HepG2 (cell line): ENCODE data around the gene PODN. TPM values are rescaled to one million over a fixed set of nuclear protein-coding genes. Genes with fewer than 3 reads are reported as not detected.

Experiments
- ZMYM3 ChIP-seq: sonication (generic); formaldehyde crosslinking; IDR thresholded peaks from 2 replicates; pipeline ENCODE4 v1.5.1; 2020; ENCODE audit warnings: mild to moderate bottlenecking, missing genetic modification reagents
- polyA plus RNA-seq, 8 experiments: library from polyadenylated mRNA; depleted of rRNA in 3 of 8; stranded (reverse) in 7 of 8; unstranded in 1 of 8; fragments of >200 nt; fragmentation: Illumina TruSeq in 4 of 8; extraction: Trizol in 4 of 8; gene quantifications; 2 replicates each; pipeline versions ENCODE4 v1.2.1 to v1.2.3, GENCODE V29; 2011 to 2016; ENCODE audit warnings: low read depth in 4 of 8, missing spikeins in 1 of 8, mixed read lengths in 1 of 8; ENCODE audit not compliant: insufficient read depth in 1 of 8
- total RNA-seq, 5 experiments: library from RNA; depleted of rRNA; stranded (reverse); fragments of >200 nt; fragmentation: Illumina TruSeq; extraction: Trizol; gene quantifications; 2 replicates each; pipeline ENCODE4 v1.2.3, GENCODE V29; 2016; ENCODE audit warnings: low read depth in 1 of 5
- TF ChIP-seq, protein P1 (sequence below), 2 experiments: fragments of 450-650 bp in 1 of 2; sonication (generic) in 1 of 2; formaldehyde crosslinking in 1 of 2; IDR thresholded peaks; 2 replicates each; pipeline versions ENCODE4 v1.6.1 to v1.8.0; 2016 to 2022; ENCODE audit warnings: antibody characterized with exemption in 1 of 2, mild to moderate bottlenecking in 1 of 2, missing genetic modification reagents in 1 of 2

Gene PODN
- total and polyA plus RNA-seq, 2 of the 13 experiments (the other 11 are each of a cell fraction or from before 2014, with no cell fraction given): 0.13 TPM; not detected in 1

DNA sequence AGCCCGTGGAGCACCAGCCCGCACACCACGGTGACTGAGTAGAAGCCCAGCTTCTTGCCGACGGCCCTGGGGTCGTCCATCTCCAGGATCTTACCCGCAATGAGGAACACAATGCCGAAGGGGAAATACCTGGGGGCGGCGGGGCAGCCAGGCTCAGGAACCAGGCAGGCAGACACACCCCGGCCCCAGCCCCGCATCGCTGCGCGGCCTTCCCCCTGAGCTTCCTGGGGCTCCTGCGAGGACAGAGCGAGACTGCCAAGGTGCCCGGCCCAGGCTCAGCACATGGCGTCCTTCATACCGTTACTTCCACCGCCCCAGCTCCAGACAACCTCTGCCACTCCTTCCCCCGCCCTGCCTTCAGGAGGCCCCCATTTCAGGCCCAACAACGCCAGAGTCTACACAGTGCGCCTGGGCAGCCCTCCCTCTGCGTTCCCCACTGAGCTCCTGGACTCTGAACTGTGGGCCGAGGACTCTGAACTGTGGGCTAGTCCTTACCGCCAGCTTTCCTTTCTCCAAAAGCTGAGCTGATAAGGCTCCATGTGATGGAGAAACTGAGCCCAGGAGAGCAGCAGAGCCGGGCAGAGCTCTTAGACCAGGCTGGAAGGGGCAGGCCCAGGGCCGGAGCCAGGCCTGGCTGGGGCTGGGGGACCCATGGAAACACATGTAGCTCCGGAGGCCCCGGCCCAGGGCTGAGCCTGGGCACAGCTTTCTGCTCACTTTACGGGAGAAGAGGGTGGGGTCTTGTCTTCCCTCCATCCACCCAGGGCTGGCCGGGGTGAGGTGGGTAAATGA is 30.8 kb downstream of the PODN start (continued):
- TF ChIP-seq, protein P1, sequence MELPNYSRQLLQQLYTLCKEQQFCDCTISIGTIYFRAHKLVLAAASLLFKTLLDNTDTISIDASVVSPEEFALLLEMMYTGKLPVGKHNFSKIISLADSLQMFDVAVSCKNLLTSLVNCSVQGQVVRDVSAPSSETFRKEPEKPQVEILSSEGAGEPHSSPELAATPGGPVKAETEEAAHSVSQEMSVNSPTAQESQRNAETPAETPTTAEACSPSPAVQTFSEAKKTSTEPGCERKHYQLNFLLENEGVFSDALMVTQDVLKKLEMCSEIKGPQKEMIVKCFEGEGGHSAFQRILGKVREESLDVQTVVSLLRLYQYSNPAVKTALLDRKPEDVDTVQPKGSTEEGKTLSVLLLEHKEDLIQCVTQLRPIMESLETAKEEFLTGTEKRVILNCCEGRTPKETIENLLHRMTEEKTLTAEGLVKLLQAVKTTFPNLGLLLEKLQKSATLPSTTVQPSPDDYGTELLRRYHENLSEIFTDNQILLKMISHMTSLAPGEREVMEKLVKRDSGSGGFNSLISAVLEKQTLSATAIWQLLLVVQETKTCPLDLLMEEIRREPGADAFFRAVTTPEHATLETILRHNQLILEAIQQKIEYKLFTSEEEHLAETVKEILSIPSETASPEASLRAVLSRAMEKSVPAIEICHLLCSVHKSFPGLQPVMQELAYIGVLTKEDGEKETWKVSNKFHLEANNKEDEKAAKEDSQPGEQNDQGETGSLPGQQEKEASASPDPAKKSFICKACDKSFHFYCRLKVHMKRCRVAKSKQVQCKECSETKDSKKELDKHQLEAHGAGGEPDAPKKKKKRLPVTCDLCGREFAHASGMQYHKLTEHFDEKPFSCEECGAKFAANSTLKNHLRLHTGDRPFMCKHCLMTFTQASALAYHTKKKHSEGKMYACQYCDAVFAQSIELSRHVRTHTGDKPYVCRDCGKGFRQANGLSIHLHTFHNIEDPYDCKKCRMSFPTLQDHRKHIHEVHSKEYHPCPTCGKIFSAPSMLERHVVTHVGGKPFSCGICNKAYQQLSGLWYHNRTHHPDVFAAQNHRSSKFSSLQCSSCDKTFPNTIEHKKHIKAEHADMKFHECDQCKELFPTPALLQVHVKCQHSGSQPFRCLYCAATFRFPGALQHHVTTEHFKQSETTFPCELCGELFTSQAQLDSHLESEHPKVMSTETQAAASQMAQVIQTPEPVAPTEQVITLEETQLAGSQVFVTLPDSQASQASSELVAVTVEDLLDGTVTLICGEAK (IDR thresholded peaks at IDR 0.05): no peak
- TF ChIP-seq, protein P1 (CRISPR knock-in tag; IDR thresholded peaks at IDR 0.05): no peak
- TF ChIP-seq ZMYM3 (CRISPR knock-in tag): 0 out of 2 replicates have a peak, but pooled peaks have one; percentile 34
